Psoas muscle (tissue), 8 donors: Measurements from ENCODE around the gene ADGRG6. TPM values are rescaled to one million over a fixed set of nuclear protein-coding genes. Genes with fewer than 3 reads are reported as not detected.

Experiments
- ATAC-seq, 4 donors: fragments of 200-7000 bp; cut with Tn5 transposase; one replicate each; pipeline ENCODE4 v1.9.1; 2020; ENCODE audit warnings: moderate library complexity in 3 of 4, mild to moderate bottlenecking in 2 of 4
- DNase-seq, 2 donors: peaks; one replicate each; pipeline ENCODE4 v3.0.0-alpha.2; 2020
- H3K27ac ChIP-seq: fragments of 200-600 bp; one replicate; pipeline ENCODE4 v1.8.0; 2022
- H3K27me3 ChIP-seq, 3 donors: fragments of 200-600 bp in 1 of 3; one replicate each; pipeline versions ENCODE4 v1.6.1 to v1.8.0; 2013 to 2022; ENCODE audit warnings: low read length in 2 of 3, mild to moderate bottlenecking in 2 of 3, moderate library complexity in 1 of 3; ENCODE audit not compliant: insufficient read depth in 3 of 3
- H3K36me3 ChIP-seq, 2 donors: fragments of 200-600 bp in 1 of 2; one replicate each; pipeline versions ENCODE4 v1.6.1 to v1.8.0; 2013 to 2022; ENCODE audit warnings: low read depth in 1 of 2, mild to moderate bottlenecking in 1 of 2, moderate library complexity in 1 of 2; ENCODE audit not compliant: insufficient read depth in 1 of 2
- H3K4me1 ChIP-seq: fragments of 200-600 bp; one replicate; pipeline ENCODE4 v1.8.0; 2022
- H3K4me3 ChIP-seq: fragments of 200-600 bp; one replicate; pipeline ENCODE4 v1.8.0; 2022; ENCODE audit warnings: mild to moderate bottlenecking
- H3K9me3 ChIP-seq: fragments of 200-600 bp; one replicate; pipeline ENCODE4 v1.8.0; 2022
- CTCF ChIP-seq: fragments of 200-600 bp; IDR thresholded peaks from one replicate; pipeline ENCODE4 v1.8.0; 2022; ENCODE audit warnings: antibody characterized with exemption
- WGBS, 3 donors: extraction: QIAGEN DNeasy Blood & Tissue Kit; methylation state at CpG; one replicate each; pipeline versions ENCODE4 v1.1.6 to v1.1.7; 2013; 5-methylcytosine and 5-hydroxymethylcytosine counted together
- intact Hi-C, 2 donors: fragments of 100-400 bp; cut with DNase I; formaldehyde crosslinking; loops; one replicate each; pipeline versions ENCODE4 v1.11.0 to v1.14.2; 2022
- polyA plus RNA-seq, 3 donors: library from polyadenylated mRNA; stranded (reverse); fragments of 200-250 nt; gene quantifications; one replicate each; pipeline ENCODE4 v1.2.3, GENCODE V29; 2013
- total RNA-seq, 4 donors: library from RNA; stranded (reverse); fragmentation: NEBNext Ultra II Directional in 2 of 4; extraction: Animal tissue kit (Norgen Biotek cat#: 25700) in 2 of 4; gene quantifications; one replicate each; pipeline versions ENCODE4 v1.2.1 to v1.2.4, GENCODE V29; 2021 to 2023
- donor health status: healthy with polysubstance abuse.
- donor health status: DM: no; HTN: no; CAD: no; lungs with moderate emphysema.
- donor health status: Bipolar disorder and iron deficiency.
- donor health status: healthy.
- donor health status: DM: yes; HTN: yes; CAD: no.
- donor health status: DM: no; HTN: no; CAD: no.
- donor health status: DM: no; HTN: no; CAD: no.
- donor health status: DM: yes; HTN: yes; CAD: no.

ADGRG6 gene
- total and polyA plus RNA-seq, 7 donors: 0.32 to 2.3 (median 0.59) TPM

DNA sequence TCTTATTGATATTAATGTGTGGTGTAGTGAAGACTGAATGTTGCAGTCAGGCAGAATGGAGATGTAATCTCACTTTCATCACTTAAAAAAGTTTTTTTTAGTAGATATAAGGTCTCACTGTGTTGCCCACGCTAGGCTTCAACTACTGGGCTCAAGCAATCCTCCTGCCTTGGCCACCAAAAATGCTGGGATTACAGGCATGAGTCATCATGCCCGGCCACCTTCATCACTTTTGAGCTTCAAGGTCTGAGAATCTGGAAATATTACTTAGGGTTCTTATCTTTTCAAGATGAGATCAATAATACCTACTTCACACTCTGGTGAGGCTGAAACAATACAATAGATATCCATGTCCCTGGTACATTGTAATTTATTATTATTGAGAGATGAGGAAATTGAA is 31.6 kb downstream of the ADGRG6 start:
- H3K9me3 ChIP-seq: no peaks in the 10 kb centered on the region
- WGBS, 3 donors: 67 to 84% (median 76%) methylated on average over 2 of the region's 2 CpGs
- ATAC-seq: no peak
- no peaks in the 10 kb centered on the region for H3K36me3 ChIP-seq
- DNase-seq: no peak
- no peaks in the 10 kb centered on the region for H3K4me1 ChIP-seq
- no peaks in the 10 kb centered on the region for H3K27me3 ChIP-seq
- no peak overlapping the region for H3K27ac ChIP-seq
- intact Hi-C loops: no loop called here
- no peak for TF ChIP-seq CTCF
- H3K4me3 ChIP-seq: no peak overlapping the region

DNA sequence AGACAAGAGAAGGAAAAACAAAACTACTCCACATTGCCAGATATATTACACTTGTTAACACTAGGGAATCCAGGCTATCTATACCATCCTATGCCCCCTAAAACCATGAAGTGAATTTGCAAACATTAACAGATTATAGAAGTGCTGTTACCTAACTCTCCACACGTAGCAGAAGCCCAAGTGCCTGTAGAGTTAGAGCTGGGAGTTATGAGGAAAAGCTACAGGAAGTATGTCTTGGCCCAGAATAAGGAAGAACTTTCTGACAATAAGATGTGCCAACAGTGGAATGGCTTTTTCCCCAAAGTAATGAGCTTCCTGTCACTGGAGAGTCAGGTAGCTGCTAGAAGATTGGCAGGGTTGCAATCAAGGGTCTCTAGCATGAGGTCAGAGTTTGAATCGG is 32.5 kb downstream of the ADGRG6 start:
- H3K27ac ChIP-seq: no peak overlapping the region
- no peaks in the 10 kb centered on the region for H3K36me3 ChIP-seq
- no peaks in the 10 kb centered on the region for H3K9me3 ChIP-seq
- no peak for DNase-seq
- no peak overlapping the region for H3K4me3 ChIP-seq
- 66 to 70% (median 69%) methylated on average over 2 of the region's 2 CpGs for WGBS, 3 donors
- no peak for ATAC-seq
- no peak for TF ChIP-seq CTCF
- intact Hi-C loops: no loop called here
- no peaks in the 10 kb centered on the region for H3K4me1 ChIP-seq
- no peaks in the 10 kb centered on the region for H3K27me3 ChIP-seq

DNA sequence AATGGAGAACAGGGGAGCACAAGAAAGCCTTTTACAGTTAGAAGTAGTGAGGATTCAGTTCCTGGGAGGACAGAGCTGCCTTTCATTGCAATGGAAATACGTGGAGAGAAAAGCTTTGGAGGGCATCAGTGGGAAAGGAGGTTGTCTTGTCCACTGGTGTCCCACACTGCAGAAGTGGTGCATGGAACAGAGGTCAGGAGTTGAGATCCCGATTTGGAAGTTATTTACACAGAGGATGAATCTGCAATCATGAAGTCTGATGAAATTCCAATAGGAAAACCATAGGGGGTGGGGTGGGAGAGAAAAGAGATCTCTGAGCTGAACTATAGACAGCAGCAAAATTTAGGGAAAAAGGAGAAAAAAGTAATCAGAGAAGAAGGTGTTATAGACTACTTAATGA is 33.6 kb downstream of the ADGRG6 start:
- WGBS, 3 donors: 72 to 79% (median 77%) methylated on average over 2 of the region's 2 CpGs
- TF ChIP-seq CTCF: no peak
- Histone ChIP-seq H3K27ac (no peak overlapping the region), H3K36me3 (no peaks in the 10 kb centered on the region), H3K9me3 (no peaks in the 10 kb centered on the region), H3K27me3 (no peaks in the 10 kb centered on the region), H3K4me3 (no peak overlapping the region), H3K4me1 (no peaks in the 10 kb centered on the region)
- DNase-seq (no peak), ATAC-seq (no peak)
- intact Hi-C loops: no loop called here

- ATAC-seq (no peak), DNase-seq (no peak)
- H3K9me3 ChIP-seq: no peaks in the 10 kb centered on the region
- H3K4me1 ChIP-seq: no peaks in the 10 kb centered on the region
- intact Hi-C loops: no loop called here
- no peak overlapping the region for H3K4me3 ChIP-seq
- H3K27me3 ChIP-seq: no peaks in the 10 kb centered on the region
- H3K36me3 ChIP-seq: no peaks in the 10 kb centered on the region
- H3K27ac ChIP-seq: no peak overlapping the region
- no peak for TF ChIP-seq CTCF
These were observed 34.4 kb downstream of the ADGRG6 start for GRCh38 chr6:142336183-142336582.

GRCh38 chr6:142336787-142337186 is 35.0 kb downstream of the ADGRG6 start:
- no peak for DNase-seq
- ATAC-seq: no peak
- Histone ChIP-seq H3K4me1 (no peaks in the 10 kb centered on the region), H3K4me3 (no peak overlapping the region), H3K27ac (no peak overlapping the region), H3K9me3 (no peaks in the 10 kb centered on the region), H3K27me3 (no peaks in the 10 kb centered on the region), H3K36me3 (no peaks in the 10 kb centered on the region)
- intact Hi-C loops: no loop called here
- TF ChIP-seq CTCF: no peak
- WGBS, 3 donors: 76 to 92% (median 86%) methylated on average over 3 of the region's 3 CpGs
